Endodermal cell (in vitro differentiated cells): ENCODE data around the gene MAP3K6. TPM values are rescaled to one million over a fixed set of nuclear protein-coding genes. Genes with fewer than 3 reads are reported as not detected.
A peak's percentile ranks its signal among the peaks of the same experiment; 100 is the strongest.

Experiments
- DNase-seq: peaks from one replicate; pipeline ENCODE4 v3.0.0-alpha.2; 2017
- H3K27ac ChIP-seq: 2 replicates; pipeline ENCODE4 v1.5.1; 2013; ENCODE audit warnings: mild to moderate bottlenecking, low read depth, low read length, moderate library complexity
- H3K27me3 ChIP-seq: 2 replicates; pipeline ENCODE4 v1.6.1; 2013; ENCODE audit warnings: mild to moderate bottlenecking, low read length, moderate library complexity; ENCODE audit not compliant: insufficient read depth, control insufficient read depth, poor library complexity, severe bottlenecking
- H3K36me3 ChIP-seq: 2 replicates; pipeline ENCODE4 v1.7.0; 2013; ENCODE audit warnings: mild to moderate bottlenecking, low read length, moderate library complexity; ENCODE audit not compliant: control insufficient read depth, insufficient read depth
- H3K4me1 ChIP-seq: one replicate; pipeline ENCODE4 v1.7.0; 2013; ENCODE audit warnings: low read length; ENCODE audit not compliant: control insufficient read depth, insufficient read depth
- H3K4me3 ChIP-seq: 2 replicates; pipeline ENCODE4 v1.5.1; 2013; ENCODE audit warnings: mild to moderate bottlenecking, low read length, moderate library complexity
- H3K9ac ChIP-seq: 2 replicates; pipeline ENCODE4 v1.6.1; 2013; ENCODE audit warnings: mild to moderate bottlenecking, low read length, moderate library complexity; ENCODE audit not compliant: poor library complexity, severe bottlenecking; ENCODE audit errors: extremely low read depth
- H3K9me3 ChIP-seq: 2 replicates; pipeline ENCODE4 v1.6.1; 2013; ENCODE audit warnings: mild to moderate bottlenecking, low read length, moderate library complexity; ENCODE audit not compliant: control insufficient read depth
- H3K27ac Mint-ChIP-seq: 2 replicates; pipeline ENCODE4 v1.8.0; 2020; ENCODE audit warnings: mixed read lengths
- H3K27me3 Mint-ChIP-seq: 2 replicates; pipeline ENCODE4 v1.8.0; 2021; ENCODE audit warnings: mild to moderate bottlenecking, mixed read lengths; ENCODE audit not compliant: insufficient read depth
- H3K36me3 Mint-ChIP-seq: 2 replicates; pipeline ENCODE4 v1.8.0; 2020; ENCODE audit warnings: low read depth, mixed read lengths
- H3K4me1 Mint-ChIP-seq: 2 replicates; pipeline ENCODE4 v1.8.0; 2020; ENCODE audit warnings: mixed read lengths
- H3K4me3 Mint-ChIP-seq: 2 replicates; pipeline ENCODE4 v1.8.0; 2020; ENCODE audit warnings: mild to moderate bottlenecking, moderate library complexity, mixed read lengths
- H3K9me3 Mint-ChIP-seq: 2 replicates; pipeline ENCODE4 v1.8.0; 2020; ENCODE audit warnings: mild to moderate bottlenecking, mixed read lengths
- CTCF ChIP-seq: fragments of 200-600 bp; sonication (generic); conservative IDR thresholded peaks from 2 replicates; pipeline ENCODE4 v1.5.0; 2021; ENCODE audit warnings: antibody characterized with exemption, mild to moderate bottlenecking
- WGBS, 2 experiments: methylation state at CpG; one replicate each; pipeline versions ENCODE4 v1.1.5 to v1.1.7; 2013; ENCODE audit warnings: missing lambda C conversion rate in 2 of 2, mixed read lengths in 1 of 2; ENCODE audit not compliant: insufficient coverage in 1 of 2, insufficient read length in 1 of 2; 5-methylcytosine and 5-hydroxymethylcytosine counted together
- total RNA-seq, 2 donors: library from RNA; stranded (reverse); fragmentation: NEBNext Ultra II Directional in 1 of 2; extraction: Animal tissue kit (Norgen Biotek cat#: 25700) in 1 of 2; gene quantifications; 2 replicates in 1 of 2; 3 replicates in 1 of 2; pipeline ENCODE4 v1.2.1, GENCODE V29; 2021

The MAP3K6 gene
- total RNA-seq, 2 donors from 2014 or later = 6.6 to 11.5 TPM

- no peak overlapping the region for H3K4me3 Mint-ChIP-seq
- no peak overlapping the region for H3K27ac Mint-ChIP-seq
- peaks cover 4% of the 10 kb centered on the region for H3K36me3 Mint-ChIP-seq
- no peak for TF ChIP-seq CTCF
- Histone ChIP-seq H3K4me1 (no peaks in the 10 kb centered on the region), H3K9me3 (no peaks in the 10 kb centered on the region), H3K27me3 (peaks cover 8% of the 10 kb centered on the region), H3K4me3 (no peak overlapping the region), H3K27ac (no peak overlapping the region), H3K9ac (no peak overlapping the region), H3K36me3 (no peaks in the 10 kb centered on the region)
- WGBS, 2 experiments = 90 to 93% methylated on average over 10 to 12 of the region's 12 CpGs
- peak; percentile 36 for DNase-seq
- H3K27me3 Mint-ChIP-seq = peaks cover 3% of the 10 kb centered on the region
- H3K9me3 Mint-ChIP-seq = peaks cover 1% of the 10 kb centered on the region
- peaks cover 19% of the 10 kb centered on the region for H3K4me1 Mint-ChIP-seq
These were observed 21.5 kb downstream of the MAP3K6 start for GRCh38 chr1:27345272-27345671.

GRCh38 chr1:27343639-27344025 is 23.1 kb downstream of the MAP3K6 start:
- no peaks in the 10 kb centered on the region for H3K27me3 Mint-ChIP-seq
- peak; percentile 33 for DNase-seq
- no peak overlapping the region for H3K9ac ChIP-seq
- no peaks in the 10 kb centered on the region for H3K9me3 ChIP-seq
- no peak overlapping the region for H3K27ac ChIP-seq
- peaks cover 4% of the 10 kb centered on the region for H3K36me3 Mint-ChIP-seq
- no peaks in the 10 kb centered on the region for H3K36me3 ChIP-seq
- H3K4me3 ChIP-seq = no peak overlapping the region
- H3K4me1 Mint-ChIP-seq = peaks cover 27% of the 10 kb centered on the region
- H3K9me3 Mint-ChIP-seq = no peaks in the 10 kb centered on the region
- WGBS, 2 experiments = 86 to 88% methylated on average over 3 to 5 of the region's 5 CpGs
- H3K4me1 ChIP-seq = no peaks in the 10 kb centered on the region
- no peak overlapping the region for H3K27ac Mint-ChIP-seq
- H3K4me3 Mint-ChIP-seq = no peak overlapping the region
- H3K27me3 ChIP-seq = no peaks in the 10 kb centered on the region
- TF ChIP-seq CTCF = no peak

- H3K9me3 Mint-ChIP-seq = no peaks in the 10 kb centered on the region
- H3K4me3 Mint-ChIP-seq = no peak overlapping the region
- H3K4me1 Mint-ChIP-seq = peaks cover 27% of the 10 kb centered on the region
- no peak overlapping the region for H3K4me3 ChIP-seq
- H3K36me3 Mint-ChIP-seq = peaks cover 4% of the 10 kb centered on the region
- no peaks in the 10 kb centered on the region for H3K9me3 ChIP-seq
- no peak overlapping the region for H3K9ac ChIP-seq
- H3K27me3 ChIP-seq = no peaks in the 10 kb centered on the region
- H3K27ac ChIP-seq = no peak overlapping the region
- H3K4me1 ChIP-seq = no peaks in the 10 kb centered on the region
- H3K36me3 ChIP-seq = no peaks in the 10 kb centered on the region
- peak; percentile 79 for DNase-seq
- no peak for TF ChIP-seq CTCF
- WGBS, 2 experiments = 79% methylated on average over 6 to 31 of the region's 31 CpGs
- H3K27ac Mint-ChIP-seq = no peak overlapping the region
- no peaks in the 10 kb centered on the region for H3K27me3 Mint-ChIP-seq
These were observed 23.8 kb downstream of the MAP3K6 start for GRCh38 chr1:27342778-27343638.
